Mucosa of gallbladder (tissue), 1 donor: ENCODE results near the gene CALHM2. TPM values are rescaled to one million over a fixed set of nuclear protein-coding genes. Genes with fewer than 3 reads are reported as not detected.

ENCODE experiments used
- DNase-seq: peaks from one replicate; pipeline ENCODE4 v3.0.0-alpha.2; 2020; ENCODE audit warnings: low spot score
- total RNA-seq: library from RNA; stranded (reverse); gene quantifications from one replicate; pipeline ENCODE4 v1.2.1, GENCODE V29; 2021
- donor health status: DM: no; HTN: no; CAD: no.

Gene CALHM2
- total RNA-seq, 1 donor from 2014 or later: 24.8 TPM

GRCh38 chr10:103416436-103417147 lies 35.6 kb downstream of the CALHM2 start:
- DNase-seq: peak; percentile 78

GRCh38 chr10:103415581-103415980 lies 36.6 kb downstream of the CALHM2 start:
- DNase-seq: no peak

GRCh38 chr10:103413564-103413963 lies 38.6 kb downstream of the CALHM2 start:
- DNase-seq: no peak

GRCh38 chr10:103397191-103397825 lies 54.9 kb downstream of the CALHM2 start:
- DNase-seq: no peak

- no peak for DNase-seq
Measured at GRCh38 chr10:103396789-103397087, 55.4 kb downstream of the CALHM2 start.

Other genes starting within 250 kb of the CALHM2 start
- 0.09 TPM for gene RPEL1, start 206.5 kb downstream of the CALHM2 start, total RNA-seq
- 0.40 TPM for gene INA, start 175.2 kb downstream of the CALHM2 start, total RNA-seq
- gene PCGF6, start 101.2 kb downstream of the CALHM2 start, total RNA-seq: 5.2 TPM
- gene TAF5, start 84.4 kb downstream of the CALHM2 start, total RNA-seq: 4.1 TPM
- 309 TPM for gene ATP5MK, start 55.9 kb downstream of the CALHM2 start, total RNA-seq
- gene PDCD11, start 55.7 kb downstream of the CALHM2 start, total RNA-seq: 19.5 TPM
- not detected for gene CALHM1, start 6.5 kb upstream of the CALHM2 start, total RNA-seq
- gene CALHM3, start 26.9 kb upstream of the CALHM2 start, total RNA-seq: not detected
- 4.9 TPM for gene NEURL1, start 41.3 kb upstream of the CALHM2 start, total RNA-seq